Activated CD8-positive, alpha-beta memory T cell treated with anti-CD3 and anti-CD28 coated beads for 48 hours (primary cell): ENCODE data around the gene FKBP15.
"Not testable (repeated sequence)": the region's sequence is repeated elsewhere in the genome, so short reads cannot be mapped to it uniquely, and the experiment has no call there.

Experiments used
- DNase-seq, 3 experiments: peaks; one replicate each; pipeline ENCODE4 v3.0.0-alpha.2; 2020; ENCODE audit warnings: low read depth in 2 of 3, low spot score in 2 of 3

FKBP15 gene

GRCh38 chr9:113237026-113237425 lies 15.9 kb upstream of the FKBP15 start:
- no peak for DNase-seq

GRCh38 chr9:113235701-113236255 lies 14.7 kb upstream of the FKBP15 start:
- not testable (repeated sequence) for DNase-seq

GRCh38 chr9:113231701-113232100 lies 10.6 kb upstream of the FKBP15 start:
- no peak for DNase-seq

- DNase-seq, result no peak
Observed at GRCh38 chr9:113228130-113228665, 7.1 kb upstream of the FKBP15 start.

GRCh38 chr9:113227436-113227835 lies 6.4 kb upstream of the FKBP15 start:
- DNase-seq, result no peak

GRCh38 chr9:113223963-113224362 lies 2.9 kb upstream of the FKBP15 start:
- no peak for DNase-seq

- DNase-seq, result no peak
Observed at GRCh38 chr9:113222482-113222841, 1.4 kb upstream of the FKBP15 start.

GRCh38 chr9:113221800-113222481 lies 864 bp upstream of the FKBP15 start:
- DNase-seq, result no peak

- DNase-seq, result no peak
Observed at GRCh38 chr9:113220467-113221002, 542 bp downstream of the FKBP15 start.

- DNase-seq, result no peak
Observed at GRCh38 chr9:113219969-113220368, 1.1 kb downstream of the FKBP15 start.

GRCh38 chr9:113219186-113219936 lies 1.7 kb downstream of the FKBP15 start:
- no peak for DNase-seq

GRCh38 chr9:113216406-113216805 lies 4.7 kb downstream of the FKBP15 start:
- DNase-seq, result no peak

GRCh38 chr9:113215132-113215531 lies 5.9 kb downstream of the FKBP15 start:
- no peak for DNase-seq

- no peak for DNase-seq
Observed at GRCh38 chr9:113210815-113211214, 10.3 kb downstream of the FKBP15 start.

- DNase-seq, result no peak
Observed at GRCh38 chr9:113205861-113206260, 15.2 kb downstream of the FKBP15 start.

- DNase-seq, result no peak
Observed at GRCh38 chr9:113205432-113205831, 15.6 kb downstream of the FKBP15 start.

GRCh38 chr9:113199683-113200329 lies 21.3 kb downstream of the FKBP15 start:
- DNase-seq, result no peak

GRCh38 chr9:113192455-113192854 lies 28.6 kb downstream of the FKBP15 start:
- DNase-seq, result no peak

- DNase-seq, result no peak
Observed at GRCh38 chr9:113187929-113188595, 33.0 kb downstream of the FKBP15 start.

- no peak for DNase-seq
Observed at GRCh38 chr9:113186137-113186755, 34.8 kb downstream of the FKBP15 start.
